HCT116 (cell line): ENCODE results near the gene TOR2A. TPM values are rescaled to one million over a fixed set of nuclear protein-coding genes. Genes with fewer than 3 reads are reported as not detected.

Source experiments
- ATAC-seq: fragments of 200-7000 bp; cut with Tn5 transposase; 2 replicates; pipeline ENCODE4 v1.9.1; 2020; ENCODE audit warnings: mild to moderate bottlenecking, moderate library complexity
- BruUV-seq: library from RNA; stranded (reverse); fragments of 400-500 nt; replicated peaks from 2 replicates; lab custom pipeline; 2021; lab: Mats Ljungman, UMichigan
- CTCF ChIA-PET: fragments of 300-600 bp; sonication (Branson Sonifier 250); formaldehyde crosslinking; loops from one replicate; lab custom pipeline; 2021; ENCODE audit warnings: antibody characterized with exemption; lab: Charles Lee
- POLR2A ChIA-PET: fragments of 300-600, 350-600 bp; sonication (Branson Sonifier 250); formaldehyde crosslinking; loops from one replicate; lab custom pipeline; 2021; ENCODE audit warnings: antibody characterized with exemption; lab: Charles Lee
- RAD21 ChIA-PET, 2 experiments: fragments of 300-600 bp; sonication (Branson Sonifier 250); formaldehyde crosslinking; loops; one replicate each; lab custom pipeline; 2023; ENCODE audit warnings: low total read pairs in 2 of 2; ENCODE audit not compliant: uncharacterized antibody in 2 of 2, unreplicated experiment in 2 of 2, low non-redundant PET in 1 of 2; lab: Charles Lee
- DNase-seq: peaks from one replicate; pipeline ENCODE4 v3.0.0-alpha.2; 2010; ENCODE audit warnings: low read depth, low spot score
- H2AFZ ChIP-seq: fragments of 200-600 bp; shearing (Covaris generic), sonication (generic); 2 replicates; pipeline ENCODE4 v1.6.1; 2017; ENCODE audit warnings: low read depth, mixed run types, mixed read lengths, antibody characterized with exemption, low read length; ENCODE audit not compliant: poor library complexity, severe bottlenecking
- H3K27ac ChIP-seq: 2 replicates; pipeline ENCODE4 v1.5.1; 2012; ENCODE audit warnings: low read depth, low read length
- H3K27me3 ChIP-seq: fragments of 200-600 bp; sonication (generic); 2 replicates; pipeline ENCODE4 v1.6.1; 2016; ENCODE audit warnings: mixed run types, low read length, mixed read lengths; ENCODE audit not compliant: insufficient read depth
- H3K36me3 ChIP-seq, 2 experiments: fragments of 200-500 bp in 1 of 2; fragments of 200-600 bp in 1 of 2; sonication (Bioruptor generic) in 1 of 2; sonication (generic) in 1 of 2; 2 replicates each; pipeline versions ENCODE4 v1.5.1 to v1.6.1; 2014 to 2016; ENCODE audit warnings: low read length in 2 of 2, inconsistent platforms in 1 of 2, mixed read lengths in 1 of 2, mixed run types in 1 of 2; ENCODE audit not compliant: insufficient read depth in 2 of 2, control insufficient read depth in 1 of 2
- H3K4me1 ChIP-seq, 2 experiments: fragments of 200-600 bp in 1 of 2; sonication (generic) in 1 of 2; 2 replicates each; pipeline versions ENCODE4 v1.5.1 to v1.6.1; 2012 to 2017; ENCODE audit warnings: low read length in 2 of 2, inconsistent platforms in 1 of 2, mild to moderate bottlenecking in 1 of 2, mixed read lengths in 1 of 2, mixed run types in 1 of 2, moderate library complexity in 1 of 2; ENCODE audit not compliant: insufficient read depth in 2 of 2, control insufficient read depth in 1 of 2
- H3K4me2 ChIP-seq: fragments of 200-600 bp; sonication (generic); 2 replicates; pipeline ENCODE4 v1.6.1; 2017; ENCODE audit warnings: mixed run types, low read length, mixed read lengths
- H3K4me3 ChIP-seq, 2 experiments: fragments of 200-600 bp in 1 of 2; sonication (generic) in 1 of 2; replicated peaks in 1 of 2; 2 replicates each; pipeline ENCODE4 v1.5.1; 2011 to 2016; ENCODE audit warnings: low read length in 2 of 2, control low read depth in 1 of 2, low read depth in 1 of 2, mild to moderate bottlenecking in 1 of 2, mixed read lengths in 1 of 2, mixed run types in 1 of 2
- H3K79me2 ChIP-seq: fragments of 200-600 bp; sonication (generic); 2 replicates; pipeline ENCODE4 v1.6.1; 2017; ENCODE audit warnings: mild to moderate bottlenecking, mixed run types, low read length, moderate library complexity, mixed read lengths; ENCODE audit not compliant: insufficient read depth
- H3K9ac ChIP-seq: fragments of 200-600 bp; sonication (generic); 2 replicates; pipeline ENCODE4 v1.6.1; 2016; ENCODE audit warnings: low read length, mixed read lengths
- H3K9me2 ChIP-seq: fragments of 200-600 bp; sonication (generic), shearing (Covaris generic); 2 replicates; pipeline ENCODE4 v1.6.1; 2017; ENCODE audit warnings: mixed run types, mild to moderate bottlenecking, moderate library complexity; ENCODE audit not compliant: insufficient read depth
- H3K9me3 ChIP-seq, 2 experiments: fragments of 200-500 bp in 1 of 2; fragments of 200-600 bp in 1 of 2; sonication (Bioruptor generic) in 1 of 2; sonication (generic) in 1 of 2; 2 replicates each; pipeline ENCODE4 v1.6.1; 2014 to 2017; ENCODE audit warnings: low read length in 2 of 2, mixed read lengths in 2 of 2, inconsistent platforms in 1 of 2, low read depth in 1 of 2, mild to moderate bottlenecking in 1 of 2, mixed run types in 1 of 2, moderate library complexity in 1 of 2; ENCODE audit not compliant: control insufficient read depth in 1 of 2, insufficient read depth in 1 of 2
- H4K20me1 ChIP-seq: fragments of 200-600 bp; sonication (generic), shearing (Covaris generic); 2 replicates; pipeline ENCODE4 v1.6.1; 2017; ENCODE audit warnings: mixed run types, mild to moderate bottlenecking, moderate library complexity; ENCODE audit not compliant: insufficient read depth
- POLR2AphosphoS5 ChIP-seq: IDR thresholded peaks from 2 replicates; pipeline ENCODE4 v1.6.1; 2011; ENCODE audit warnings: mild to moderate bottlenecking, low read depth, low read length, moderate library complexity
- REST ChIP-seq: IDR thresholded peaks from 2 replicates; pipeline ENCODE4 v1.6.1; 2012; ENCODE audit warnings: low read depth
- TCF7L2 ChIP-seq: IDR thresholded peaks from 2 replicates; pipeline ENCODE4 v1.7.0; 2011; ENCODE audit warnings: borderline replicate concordance, inconsistent platforms; ENCODE audit not compliant: insufficient read depth, insufficient read length; ENCODE audit errors: extremely low read depth
- ZFX ChIP-seq: fragments of 450-650 bp; IDR thresholded peaks from 2 replicates; pipeline ENCODE4 v1.6.1; 2017
- intact Hi-C: fragments of 100-400 bp; cut with micrococcal nuclease; formaldehyde crosslinking; loops from 2 replicates; pipeline ENCODE4 v1.10.0; 2022
- total RNA-seq: library from RNA; stranded (reverse); gene quantifications from one replicate; pipeline ENCODE4 v1.2.1, GENCODE V29; 2021; ENCODE audit not compliant: unreplicated experiment

TOR2A gene
- total RNA-seq, 1 experiment from 2014 or later = 12.0 TPM

- H2AFZ ChIP-seq = peak overlapping the region; percentile 31
- CTCF ChIA-PET = interaction anchor here (0.6 to 2.7 kb wide), 6 partner anchors 13 to 200 kb away, joined by 3 to 17 read pairs (median 4); partner anchors contain the start of genes ST6GALNAC4 and TOR2A
Measured at GRCh38 chr9:127721391-127721821, 13.7 kb downstream of the TOR2A start.

More at GRCh38 chr9:127721391-127721821, 13.7 kb downstream of the TOR2A start:
- H3K36me3 ChIP-seq = no peaks in the 10 kb centered on the region
- peak overlapping the region; percentile 93 for H3K27ac ChIP-seq
- H3K4me2 ChIP-seq = peak overlapping the region; percentile 86
- peak overlapping the region; percentile 42 for H3K9ac ChIP-seq
- peak; percentile 79 for ATAC-seq
- no peaks in the 10 kb centered on the region for H4K20me1 ChIP-seq
- H3K9me3 ChIP-seq = no peaks in the 10 kb centered on the region
- RAD21 ChIA-PET = no interaction called here
- DNase-seq = peak; percentile 56
- BruUV-seq = no TSS peak
- no peaks in the 10 kb centered on the region for H3K27me3 ChIP-seq
- H3K4me3 ChIP-seq = peak overlapping the region; percentile 27 to 48
- POLR2A ChIA-PET = interaction anchor here (0.6 to 1.2 kb wide), 7 partner anchors 8 to 149 kb away, joined by 3 to 7 read pairs (median 3); partner anchors contain the start of gene TOR2A
- peak; percentile 61 for TF ChIP-seq POLR2AphosphoS5
- TF ChIP-seq TCF7L2 = no peak
- TF ChIP-seq ZFX = no peak
- no peak for TF ChIP-seq REST
- H3K9me2 ChIP-seq = no peaks in the 10 kb centered on the region
- peaks cover 54 to 64% of the 10 kb centered on the region in 2 experiments for H3K4me1 ChIP-seq
- H3K79me2 ChIP-seq = no peaks in the 10 kb centered on the region
- intact Hi-C loops = loop anchor here (1.0 to 5.0 kb wide), 3 partner anchors 109 to 217 kb away; partner anchors contain the start of gene STXBP1
